HEK293T (cell line): ENCODE data around the gene SLC9A9.
"Not testable (repeated sequence)": the region's sequence is repeated elsewhere in the genome, so short reads cannot be mapped to it uniquely, and the experiment has no call there.

Experiments
- CTCF ChIA-PET: fragments of 350-600 bp; formaldehyde crosslinking; extraction: SDS; loops from one replicate; lab custom pipeline; 2021; ENCODE audit warnings: antibody characterized with exemption, inconsistent platforms; lab: Yijun Ruan, JAX
- POLR2A ChIA-PET: fragments of 350-600 bp; formaldehyde crosslinking; extraction: SDS; loops from one replicate; lab custom pipeline; 2020; ENCODE audit warnings: antibody characterized with exemption, inconsistent platforms; lab: Yijun Ruan, JAX
- DNase-seq: peaks from one replicate; pipeline ENCODE4 v3.0.0; 2012; ENCODE audit warnings: mixed read lengths; ENCODE audit errors: extremely low spot score
- ARNT ChIP-seq: fragments of 450-650 bp; IDR thresholded peaks from 2 replicates; pipeline ENCODE4 v1.6.1; 2017; ENCODE audit warnings: mild to moderate bottlenecking
- BHLHE40 ChIP-seq: fragments of 450-650 bp; IDR thresholded peaks from 2 replicates; pipeline ENCODE4 v1.6.1; 2016; ENCODE audit warnings: mild to moderate bottlenecking, moderate library complexity, borderline replicate concordance
- CTBP1 ChIP-seq: fragments of 450-650 bp; IDR thresholded peaks from 2 replicates; pipeline ENCODE4 v1.6.1; 2016; ENCODE audit warnings: borderline replicate concordance
- ELF4 ChIP-seq: fragments of 450-650 bp; IDR thresholded peaks from 2 replicates; pipeline ENCODE4 v1.6.1; 2017; ENCODE audit warnings: antibody characterized with exemption
- FOXA1 ChIP-seq: fragments of 450-650 bp; IDR thresholded peaks from 2 replicates; pipeline ENCODE4 v1.6.1; 2016; ENCODE audit warnings: mild to moderate bottlenecking
- FOXK2 ChIP-seq: fragments of 450-650 bp; IDR thresholded peaks from 2 replicates; pipeline ENCODE4 v1.6.1; 2016; ENCODE audit warnings: mild to moderate bottlenecking
- FOXM1 ChIP-seq: fragments of 450-650 bp; IDR thresholded peaks from 2 replicates; pipeline ENCODE4 v1.6.1; 2017; ENCODE audit warnings: mild to moderate bottlenecking, borderline replicate concordance
- HDGF ChIP-seq: fragments of 450-650 bp; IDR thresholded peaks from 2 replicates; pipeline ENCODE4 v1.6.1; 2017; ENCODE audit warnings: antibody characterized with exemption, borderline replicate concordance
- L3MBTL2 ChIP-seq: fragments of 450-650 bp; conservative IDR thresholded peaks from 2 replicates; pipeline ENCODE4 v1.6.1; 2016; ENCODE audit warnings: mild to moderate bottlenecking
- LEF1 ChIP-seq: fragments of 450-650 bp; IDR thresholded peaks from 2 replicates; pipeline ENCODE4 v1.6.1; 2017; ENCODE audit warnings: mild to moderate bottlenecking, borderline replicate concordance
- NFRKB ChIP-seq: fragments of 450-650 bp; IDR thresholded peaks from 2 replicates; pipeline ENCODE4 v1.6.1; 2016; ENCODE audit warnings: mild to moderate bottlenecking, moderate library complexity
- SP1 ChIP-seq: fragments of 450-650 bp; IDR thresholded peaks from 2 replicates; pipeline ENCODE4 v1.6.1; 2017
- SUZ12 ChIP-seq: fragments of 450-650 bp; IDR thresholded peaks from 2 replicates; pipeline ENCODE4 v1.6.1; 2016; ENCODE audit warnings: mild to moderate bottlenecking
- TARDBP ChIP-seq: fragments of 450-650 bp; IDR thresholded peaks from 2 replicates; pipeline ENCODE4 v1.6.1; 2016
- ZNF384 ChIP-seq: fragments of 450-650 bp; IDR thresholded peaks from 2 replicates; pipeline ENCODE4 v1.6.1; 2016
- TF ChIP-seq, protein P1 (sequence below): fragments of 450-650 bp; IDR thresholded peaks from 2 replicates; pipeline ENCODE4 v1.6.1; 2016

The SLC9A9 gene

DNA sequence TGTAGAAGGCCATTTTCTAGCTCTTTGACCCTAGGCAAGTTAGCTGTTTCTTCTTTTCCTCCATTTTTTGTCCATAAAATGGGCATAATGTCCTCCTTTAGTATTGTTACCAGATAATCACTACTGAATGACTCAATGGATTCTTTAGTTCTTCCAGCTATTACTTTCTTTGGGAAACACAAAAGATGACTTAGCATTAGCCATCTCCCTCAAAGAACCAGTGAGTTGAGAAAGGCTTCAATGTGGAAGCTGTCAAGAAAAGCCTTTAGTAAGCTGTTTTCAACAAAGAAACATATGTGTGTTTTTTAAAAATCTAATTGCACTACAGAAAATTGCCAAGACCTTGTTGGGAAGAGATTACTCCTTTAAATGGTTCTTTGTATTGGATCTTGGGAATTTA lies 135.7 kb downstream of the SLC9A9 start:
- POLR2A ChIA-PET = no interaction called here
- DNase-seq = no peak
- CTCF ChIA-PET = no interaction called here
- TF ChIP-seq ARNT (no peak), NFRKB (no peak), L3MBTL2 (no peak), LEF1 (no peak), ELF4 (no peak), HDGF (no peak), SUZ12 (no peak), ZNF384 (no peak)

DNA sequence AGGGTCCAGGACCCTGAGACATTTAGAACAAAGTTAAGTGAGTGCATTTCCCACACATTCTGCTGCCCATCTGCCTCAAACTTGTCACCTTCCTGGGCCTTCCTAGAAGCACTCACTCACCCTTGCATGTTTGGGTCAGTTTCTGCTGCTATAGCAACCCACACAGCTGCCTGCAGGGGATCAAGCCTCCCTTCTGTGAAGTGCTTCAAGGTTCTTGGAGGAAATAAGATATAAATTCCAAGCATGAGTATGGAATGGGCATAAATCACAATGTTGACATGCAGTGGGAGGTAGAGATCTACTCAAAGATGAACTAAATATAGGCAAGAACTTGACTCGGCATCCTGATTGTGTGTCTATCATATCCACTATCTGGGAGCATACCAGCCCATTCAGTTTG lies 140.4 kb downstream of the SLC9A9 start:
- TF ChIP-seq, protein P1, sequence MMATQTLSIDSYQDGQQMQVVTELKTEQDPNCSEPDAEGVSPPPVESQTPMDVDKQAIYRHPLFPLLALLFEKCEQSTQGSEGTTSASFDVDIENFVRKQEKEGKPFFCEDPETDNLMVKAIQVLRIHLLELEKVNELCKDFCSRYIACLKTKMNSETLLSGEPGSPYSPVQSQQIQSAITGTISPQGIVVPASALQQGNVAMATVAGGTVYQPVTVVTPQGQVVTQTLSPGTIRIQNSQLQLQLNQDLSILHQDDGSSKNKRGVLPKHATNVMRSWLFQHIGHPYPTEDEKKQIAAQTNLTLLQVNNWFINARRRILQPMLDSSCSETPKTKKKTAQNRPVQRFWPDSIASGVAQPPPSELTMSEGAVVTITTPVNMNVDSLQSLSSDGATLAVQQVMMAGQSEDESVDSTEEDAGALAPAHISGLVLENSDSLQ = peak; percentile 50
- no peak for TF ChIP-seq TARDBP
- no peak for DNase-seq
- ChIA-PET CTCF (no interaction called here), POLR2A (no interaction called here)

- POLR2A ChIA-PET = no interaction called here
These were observed 147.8 kb downstream of the SLC9A9 start for GRCh38 chr3:143700431-143700975.

DNA sequence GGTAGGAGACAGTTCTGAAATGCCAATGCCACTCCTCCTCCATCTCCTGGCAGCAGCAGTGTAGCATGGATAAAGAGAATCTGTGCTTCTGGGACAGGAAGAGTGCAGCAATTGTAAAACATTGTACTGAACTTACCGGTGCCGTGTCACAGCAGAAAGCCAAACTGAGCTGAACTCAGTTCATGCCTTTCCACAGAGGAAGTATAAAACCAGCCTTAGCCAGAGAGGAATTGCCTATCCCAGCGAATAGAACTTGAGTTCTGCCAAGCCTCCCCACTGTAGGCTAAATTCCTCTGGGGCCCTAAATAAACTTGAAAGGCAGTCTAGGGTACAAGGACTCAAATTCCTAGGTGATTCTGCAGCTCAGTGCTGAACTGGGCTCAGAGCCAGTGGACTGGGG lies 148.8 kb downstream of the SLC9A9 start:
- ChIA-PET POLR2A (no interaction called here), CTCF (no interaction called here)
- TF ChIP-seq BHLHE40 (no peak), FOXK2 (no peak), FOXA1 (no peak), SP1 (no peak), CTBP1 (no peak), SUZ12 (no peak), HDGF (no peak), ZNF384 (no peak), TARDBP (no peak), LEF1 (no peak), ELF4 (no peak)
- TF ChIP-seq, protein P1 = no peak
- no peak for DNase-seq

More at GRCh38 chr3:143700431-143700975, 147.8 kb downstream of the SLC9A9 start:
- CTCF ChIA-PET = no interaction called here
- DNase-seq = no peak
- no peak for TF ChIP-seq ELF4
- TF ChIP-seq BHLHE40 = no peak
- TF ChIP-seq HDGF = no peak
- TF ChIP-seq ARNT = no peak
- no peak for TF ChIP-seq SUZ12
- no peak for TF ChIP-seq L3MBTL2
- no peak for TF ChIP-seq NFRKB

- ChIA-PET POLR2A (no interaction called here), CTCF (no interaction called here)
- no peak for DNase-seq
- no peak for TF ChIP-seq LEF1
- no peak for TF ChIP-seq ARNT
- TF ChIP-seq, protein P1 = no peak
- TF ChIP-seq FOXM1 = no peak
- TF ChIP-seq NFRKB = no peak
- TF ChIP-seq ELF4 = no peak
These were observed 149.5 kb downstream of the SLC9A9 start for GRCh38 chr3:143698682-143699303.

DNA sequence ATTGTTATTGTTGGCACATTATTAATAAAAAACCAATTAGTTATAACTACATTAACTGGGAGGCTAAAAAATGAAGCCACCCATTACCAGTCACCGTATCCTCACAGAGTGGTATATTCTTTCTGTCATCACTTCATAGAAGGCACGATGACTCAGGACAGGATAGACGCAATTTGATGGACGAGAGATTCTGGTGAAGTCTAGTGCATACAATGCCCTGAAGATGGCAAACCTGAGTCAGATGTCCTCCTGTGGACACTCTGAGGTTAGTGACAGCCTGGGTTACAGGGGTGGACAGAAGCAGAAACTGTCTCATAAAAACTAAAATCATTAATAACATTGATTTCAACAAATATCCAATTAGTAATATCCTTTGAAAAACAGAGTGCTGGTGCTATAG lies 150.3 kb downstream of the SLC9A9 start:
- ChIA-PET CTCF (no interaction called here), POLR2A (no interaction called here)
- no peak for DNase-seq
- TF ChIP-seq ELF4 (no peak), SP1 (no peak), HDGF (no peak), BHLHE40 (no peak), FOXK2 (no peak), ZNF384 (no peak)

DNA sequence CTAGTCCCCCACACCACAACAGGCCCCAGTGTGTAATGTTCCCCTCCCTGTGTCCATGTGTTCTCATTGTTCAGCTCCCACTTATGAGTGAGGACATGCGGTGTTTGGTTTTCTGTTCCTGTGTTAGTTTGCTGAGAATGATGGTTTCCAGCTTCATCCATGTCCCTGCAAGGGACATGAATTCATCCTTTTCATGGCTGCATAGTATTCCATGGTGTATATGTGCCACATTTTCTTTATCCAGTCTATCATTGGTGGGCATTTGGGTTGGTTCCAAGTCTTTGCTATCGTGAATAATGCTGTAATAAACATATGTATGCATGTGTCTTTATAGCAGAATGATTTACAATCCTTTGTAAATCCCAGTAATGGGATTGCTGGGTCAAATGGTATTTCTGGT lies 152.9 kb downstream of the SLC9A9 start:
- DNase-seq, POLR2A ChIA-PET, CTCF ChIA-PET: not testable (repeated sequence)
